ENCODE data around the gene SMCP.

DNA sequence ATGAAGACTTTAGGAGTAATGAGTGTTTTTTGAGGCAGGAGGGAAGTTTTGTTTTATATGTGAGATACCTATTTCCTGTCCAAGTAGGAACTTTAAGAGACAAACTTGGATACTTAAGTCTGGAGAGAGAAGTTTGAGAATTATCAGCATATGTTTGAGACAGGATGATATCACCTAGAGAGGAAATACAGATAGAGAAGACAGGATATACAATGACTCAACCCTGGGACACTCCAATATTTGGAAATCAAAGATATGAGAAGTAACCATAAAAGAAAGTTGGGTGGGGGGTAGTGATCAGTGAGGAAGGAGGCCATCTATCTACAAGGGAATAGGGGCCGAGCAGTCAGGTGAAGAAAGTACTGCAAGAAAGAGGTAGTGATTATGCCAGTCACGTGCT is 11.8 kb upstream of the SMCP start:
- TF ChIP-seq CTCF (conservative IDR thresholded peaks at IDR 0.05; ENCODE audit: low read depth in 2 of 2) (no peak), EZH2 (IDR thresholded peaks at IDR 0.05; ENCODE audit: low read depth, unreplicated experiment) (no peak), POLR2AphosphoS5 (IDR thresholded peaks at IDR 0.05; ENCODE audit: low read depth) (no peak), EZH2phosphoT487 (IDR thresholded peaks at IDR 0.05; ENCODE audit: unreplicated experiment) (no peak), NANOG (IDR thresholded peaks at IDR 0.05; ENCODE audit: borderline replicate concordance) (no peak), ZNF114 (CRISPR knock-in tag; IDR thresholded peaks at IDR 0.05) (no peak), CREB1 (CRISPR knock-in tag; IDR thresholded peaks at IDR 0.05; ENCODE audit: low read depth) (no peak), STAT1 (IDR thresholded peaks at IDR 0.05; ENCODE audit: unreplicated experiment) (no peak), ZNF331 (CRISPR knock-in tag; IDR thresholded peaks at IDR 0.05; ENCODE audit: low read depth) (no peak), JUNB (IDR thresholded peaks at IDR 0.05; ENCODE audit: unreplicated experiment) (no peak), REST (IDR thresholded peaks at IDR 0.05; ENCODE audit: unreplicated experiment) (no peak)
- TF ChIP-seq, protein P1, sequence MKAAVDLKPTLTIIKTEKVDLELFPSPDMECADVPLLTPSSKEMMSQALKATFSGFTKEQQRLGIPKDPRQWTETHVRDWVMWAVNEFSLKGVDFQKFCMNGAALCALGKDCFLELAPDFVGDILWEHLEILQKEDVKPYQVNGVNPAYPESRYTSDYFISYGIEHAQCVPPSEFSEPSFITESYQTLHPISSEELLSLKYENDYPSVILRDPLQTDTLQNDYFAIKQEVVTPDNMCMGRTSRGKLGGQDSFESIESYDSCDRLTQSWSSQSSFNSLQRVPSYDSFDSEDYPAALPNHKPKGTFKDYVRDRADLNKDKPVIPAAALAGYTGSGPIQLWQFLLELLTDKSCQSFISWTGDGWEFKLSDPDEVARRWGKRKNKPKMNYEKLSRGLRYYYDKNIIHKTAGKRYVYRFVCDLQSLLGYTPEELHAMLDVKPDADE (IDR thresholded peaks at IDR 0.05), result no peak
